Skin epidermis (tissue), 12 donors: Measurements from ENCODE around the gene PHPT1.

ENCODE experiments used
- H3K27ac ChIP-seq, 21 experiments: fragments of 200-600 bp; sonication (generic) in 11 of 21; one replicate each; pipeline ENCODE4 v1.5.0; 2020; ENCODE audit warnings: mild to moderate bottlenecking in 3 of 21, inconsistent platforms in 2 of 21, moderate library complexity in 2 of 21
- H3K4me3 ChIP-seq, 7 experiments: fragments of 200-600 bp; sonication (generic) in 2 of 7; one replicate each; pipeline ENCODE4 v1.5.0; 2020; ENCODE audit warnings: inconsistent platforms in 2 of 7, mild to moderate bottlenecking in 2 of 7, moderate library complexity in 1 of 7

The PHPT1 gene

DNA sequence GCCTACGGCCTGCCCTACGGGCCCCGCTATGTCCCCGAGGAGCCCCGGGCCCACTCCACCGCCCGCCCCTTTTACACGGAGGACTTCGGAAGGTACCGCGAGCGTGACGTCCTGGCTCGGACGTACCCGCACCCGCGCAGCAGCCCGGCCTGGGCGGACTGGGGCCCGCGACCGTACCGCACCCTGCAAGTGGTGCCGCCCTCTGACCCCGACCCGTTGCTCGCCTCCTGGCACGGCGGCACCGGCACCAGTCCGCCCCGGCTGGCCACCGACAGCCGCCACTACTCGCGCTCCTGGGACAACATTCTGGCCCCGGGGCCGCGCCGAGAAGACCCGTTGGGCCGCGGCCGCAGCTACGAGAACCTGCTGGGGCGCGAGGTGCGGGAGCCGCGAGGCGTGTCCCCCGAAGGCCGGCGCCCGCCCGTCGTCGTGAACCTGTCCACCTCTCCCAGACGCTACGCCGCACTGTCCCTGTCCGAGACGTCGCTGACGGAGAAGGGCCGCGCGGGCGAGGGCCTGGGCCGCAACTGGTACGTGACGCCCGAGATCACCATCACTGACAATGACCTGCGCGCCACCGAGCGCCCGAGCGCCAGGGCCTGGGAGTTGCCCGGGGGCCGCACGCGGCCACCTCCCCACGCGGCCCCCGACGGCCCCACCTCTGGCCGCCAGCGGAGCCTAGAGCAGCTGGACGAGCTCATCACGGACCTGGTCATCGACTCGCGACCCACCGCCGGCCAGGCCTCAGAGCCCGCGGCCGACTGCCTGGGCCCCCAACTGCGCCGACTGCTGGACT lies 3.5 kb upstream of the PHPT1 start:
- peak overlapping the region in 1 of 7 experiments; percentile 7 for H3K4me3 ChIP-seq

GRCh38 chr9:136846376-136847087 lies 2.7 kb upstream of the PHPT1 start:
- Histone ChIP-seq H3K27ac (peak overlapping the region in 2 of 21 experiments; percentile 42 to 47), H3K4me3 (peak overlapping the region in 6 of 7 experiments; percentile 35 to 80 (median 64))

More for the DNA sequence above, 3.5 kb upstream of the PHPT1 start:
- H3K27ac ChIP-seq = no peak overlapping the region

GRCh38 chr9:136847088-136847825 lies 2.0 kb upstream of the PHPT1 start:
- peak overlapping the region; percentile 35 to 80 (median 64) for H3K4me3 ChIP-seq
- peak overlapping the region in 18 of 21 experiments; percentile 45 to 93 (median 85) for H3K27ac ChIP-seq

DNA sequence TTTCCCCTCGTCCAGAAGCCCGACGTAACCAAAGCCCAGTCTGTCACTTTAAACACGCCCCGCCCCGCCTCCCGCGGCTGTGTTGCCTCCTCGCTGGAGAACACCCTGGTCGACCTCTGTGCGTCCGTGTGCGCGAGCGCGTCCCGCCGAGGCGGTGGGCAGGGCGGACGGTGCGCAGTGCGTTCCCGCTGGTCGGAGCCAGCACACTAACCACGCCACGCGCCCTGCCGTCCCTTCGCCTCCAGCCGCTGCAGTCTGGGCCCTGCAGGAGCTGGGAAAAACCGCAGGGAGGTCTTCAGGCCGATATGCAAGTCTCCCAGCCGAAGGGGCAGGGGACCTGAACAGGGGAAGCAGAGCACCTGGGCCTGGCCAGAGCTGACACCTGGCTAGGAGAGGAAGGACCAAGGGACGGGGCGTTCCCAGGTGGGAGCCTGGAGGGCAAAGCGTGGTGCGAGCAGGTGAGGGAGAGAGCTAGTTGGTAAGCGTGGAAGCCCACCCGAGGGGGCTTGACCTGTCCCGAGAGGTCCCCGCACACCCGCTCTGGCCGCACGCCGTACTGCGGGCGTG lies 1.3 kb upstream of the PHPT1 start:
- H3K4me3 ChIP-seq = peak overlapping the region; percentile 35 to 80 (median 64)
- peak overlapping the region in 20 of 21 experiments; percentile 73 to 93 (median 86) for H3K27ac ChIP-seq

DNA sequence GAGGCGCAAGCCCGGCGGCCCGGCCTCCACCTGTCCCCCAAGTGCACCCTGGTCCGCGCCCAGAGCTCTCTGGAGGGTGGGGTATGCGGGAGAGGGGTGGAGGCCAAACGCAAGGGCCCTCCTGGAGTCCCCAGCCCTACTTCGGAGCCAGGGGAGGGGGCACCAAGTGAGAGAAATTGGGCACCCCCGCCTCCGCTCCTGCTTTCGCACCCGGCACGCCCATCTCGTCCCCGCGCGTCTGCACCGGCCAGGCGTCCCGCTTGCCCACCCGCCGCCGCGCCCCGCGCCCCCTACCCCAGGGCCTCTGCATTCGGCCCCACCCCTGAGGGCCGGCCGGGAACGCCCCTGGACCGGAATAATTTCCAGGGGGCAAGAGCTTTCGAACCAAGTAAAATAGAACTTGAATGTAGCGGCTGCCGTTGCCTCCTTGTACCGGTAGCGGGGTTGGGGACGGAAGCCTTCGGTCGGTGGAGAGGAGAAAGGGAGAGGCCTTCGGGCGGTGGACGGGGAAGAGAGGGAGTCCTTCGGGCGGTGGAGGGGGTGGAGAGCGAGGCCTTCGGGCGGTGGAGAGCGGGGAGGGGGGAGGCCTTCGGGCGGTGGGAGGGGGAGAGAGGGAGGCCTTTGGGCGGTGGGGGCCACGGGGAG lies 694 bp upstream of the PHPT1 start:
- peak overlapping the region; percentile 57 to 93 (median 85) for H3K27ac ChIP-seq

DNA sequence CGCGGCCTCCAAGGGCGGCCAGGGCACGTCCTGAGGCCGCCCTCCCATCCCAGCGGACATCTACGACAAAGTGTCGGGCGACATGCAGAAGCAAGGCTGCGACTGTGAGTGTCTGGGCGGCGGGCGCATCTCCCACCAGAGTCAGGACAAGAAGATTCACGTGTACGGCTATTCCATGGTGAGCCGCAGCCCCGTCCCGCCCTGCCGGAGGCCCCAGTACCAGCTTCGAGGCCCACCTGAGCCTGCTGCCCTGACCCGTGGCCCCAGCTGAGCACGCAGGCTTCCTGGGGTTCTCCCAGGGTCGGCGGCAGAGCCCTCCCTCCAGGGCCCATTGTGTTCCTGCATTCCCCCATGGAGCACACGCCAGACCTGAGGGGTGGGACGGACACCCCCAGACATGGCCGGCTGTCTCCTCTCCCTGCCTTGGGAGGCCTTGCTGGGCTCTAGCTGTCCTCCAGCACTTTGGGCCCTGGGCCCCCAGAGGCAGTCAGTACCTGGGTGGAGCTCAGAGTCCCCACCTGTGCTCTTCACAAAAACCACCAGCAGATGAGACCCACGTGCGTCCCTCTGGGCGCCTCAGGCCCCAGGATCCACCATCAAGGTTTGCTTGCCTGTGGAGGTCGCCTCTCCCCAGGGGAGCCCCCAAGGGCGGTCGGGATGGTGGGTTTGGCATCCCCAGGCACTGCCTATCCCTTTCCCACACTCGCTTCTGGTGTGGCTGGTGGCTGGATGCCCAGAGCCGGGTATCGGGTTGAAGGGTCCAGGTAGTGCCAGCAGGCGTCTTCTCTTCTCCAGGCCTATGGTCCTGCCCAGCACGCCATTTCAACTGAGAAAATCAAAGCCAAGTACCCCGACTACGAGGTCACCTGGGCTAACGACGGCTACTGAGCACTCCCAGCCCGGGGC lies 1.0 kb downstream of the PHPT1 start:
- peak overlapping the region; percentile 35 to 80 (median 64) for H3K4me3 ChIP-seq
- peak overlapping the region in 20 of 21 experiments; percentile 72 to 93 (median 86) for H3K27ac ChIP-seq

More for the DNA sequence above, 694 bp upstream of the PHPT1 start:
- H3K4me3 ChIP-seq = peak overlapping the region; percentile 35 to 80 (median 64)

DNA sequence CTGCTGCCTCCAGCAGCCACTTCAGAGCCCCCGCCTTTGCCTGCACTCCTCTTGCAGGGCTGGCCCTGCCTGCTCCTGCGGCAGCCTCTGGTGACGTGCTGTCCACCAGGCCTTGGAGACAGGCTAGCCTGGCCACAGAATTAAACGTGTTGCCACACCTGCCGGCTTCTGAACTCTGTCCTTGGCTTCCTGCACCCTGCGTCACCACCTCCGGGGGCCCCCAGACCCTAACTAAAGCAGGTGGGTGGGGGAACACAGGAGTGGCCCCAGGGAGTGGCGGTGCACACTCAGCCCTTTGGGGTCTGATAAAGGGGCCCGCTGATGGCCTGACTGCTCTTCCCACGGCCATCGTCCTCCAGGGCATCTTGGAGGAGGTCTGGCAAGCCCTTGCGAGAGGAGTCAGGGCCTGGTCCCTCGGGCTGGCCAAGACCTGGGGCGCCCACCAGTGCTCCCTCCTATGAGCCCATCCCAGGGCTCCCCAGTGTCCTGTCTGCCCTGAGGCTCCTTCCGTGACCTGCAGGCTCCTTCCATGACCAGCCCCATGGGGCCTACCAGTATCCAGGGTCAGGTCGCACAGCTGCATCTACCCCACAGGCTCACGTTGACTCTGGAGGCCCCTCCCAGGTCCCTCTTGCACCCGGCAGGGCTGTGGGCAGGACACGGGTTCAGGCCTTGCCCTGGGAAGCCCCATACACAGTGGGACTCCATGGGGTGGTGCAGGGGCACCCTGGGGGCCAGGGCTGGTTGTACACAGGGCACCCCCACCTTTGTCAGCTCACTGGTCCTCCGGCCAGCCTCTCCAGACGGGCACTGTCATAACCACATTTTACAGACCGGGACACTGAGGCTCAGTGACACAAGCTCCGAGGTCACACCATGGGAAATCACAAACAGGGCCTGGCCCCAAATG lies 1.9 kb downstream of the PHPT1 start:
- peak overlapping the region in 1 of 21 experiments; percentile 72 for H3K27ac ChIP-seq
- H3K4me3 ChIP-seq = no peak overlapping the region

DNA sequence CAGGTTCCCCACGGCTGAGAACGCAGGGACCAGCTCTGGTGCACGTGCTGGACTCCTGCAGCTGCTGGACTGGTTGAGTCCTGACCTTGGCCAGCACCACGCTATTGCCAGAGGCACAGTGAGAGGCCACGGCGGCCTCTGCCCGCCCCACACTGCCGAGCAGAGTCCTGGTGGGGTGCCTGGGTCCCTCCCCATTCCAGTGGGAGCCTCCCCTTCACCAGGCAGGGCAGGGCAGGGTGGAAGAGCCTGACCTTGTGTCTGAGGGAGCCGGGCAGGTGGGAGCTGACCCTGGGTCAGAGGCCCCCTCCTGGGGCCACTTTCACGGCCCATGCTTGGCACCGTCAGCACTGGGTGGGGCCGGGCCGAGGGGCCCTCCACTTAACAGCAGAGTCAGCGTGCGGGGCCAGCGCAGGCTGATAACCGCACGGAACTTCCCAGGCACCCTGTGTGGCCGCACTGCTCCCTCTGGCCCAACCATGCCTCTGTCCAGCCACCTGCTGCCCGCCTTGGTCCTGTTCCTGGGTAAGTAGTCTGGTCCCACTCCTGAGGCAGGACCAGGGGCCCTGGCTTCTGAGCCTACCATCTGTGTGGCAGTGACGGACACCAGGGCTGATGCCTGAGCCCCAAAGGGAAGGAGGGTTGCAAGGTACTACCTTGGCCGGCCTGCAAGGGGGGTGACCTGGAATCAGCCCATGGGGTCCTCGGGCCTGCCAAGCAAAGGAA lies 2.9 kb downstream of the PHPT1 start, which contains the start of gene MAMDC4:
Gene MAMDC4 (plus strand): TSS at position 406 of the 723 bp plus-strand sequence. CDS start 71 bp downstream, at position 477.
- H3K27ac ChIP-seq = peak within 1 kb of the TSS in 1 of 21 experiments; percentile 3
- no peak within 1 kb of the TSS for H3K4me3 ChIP-seq

DNA sequence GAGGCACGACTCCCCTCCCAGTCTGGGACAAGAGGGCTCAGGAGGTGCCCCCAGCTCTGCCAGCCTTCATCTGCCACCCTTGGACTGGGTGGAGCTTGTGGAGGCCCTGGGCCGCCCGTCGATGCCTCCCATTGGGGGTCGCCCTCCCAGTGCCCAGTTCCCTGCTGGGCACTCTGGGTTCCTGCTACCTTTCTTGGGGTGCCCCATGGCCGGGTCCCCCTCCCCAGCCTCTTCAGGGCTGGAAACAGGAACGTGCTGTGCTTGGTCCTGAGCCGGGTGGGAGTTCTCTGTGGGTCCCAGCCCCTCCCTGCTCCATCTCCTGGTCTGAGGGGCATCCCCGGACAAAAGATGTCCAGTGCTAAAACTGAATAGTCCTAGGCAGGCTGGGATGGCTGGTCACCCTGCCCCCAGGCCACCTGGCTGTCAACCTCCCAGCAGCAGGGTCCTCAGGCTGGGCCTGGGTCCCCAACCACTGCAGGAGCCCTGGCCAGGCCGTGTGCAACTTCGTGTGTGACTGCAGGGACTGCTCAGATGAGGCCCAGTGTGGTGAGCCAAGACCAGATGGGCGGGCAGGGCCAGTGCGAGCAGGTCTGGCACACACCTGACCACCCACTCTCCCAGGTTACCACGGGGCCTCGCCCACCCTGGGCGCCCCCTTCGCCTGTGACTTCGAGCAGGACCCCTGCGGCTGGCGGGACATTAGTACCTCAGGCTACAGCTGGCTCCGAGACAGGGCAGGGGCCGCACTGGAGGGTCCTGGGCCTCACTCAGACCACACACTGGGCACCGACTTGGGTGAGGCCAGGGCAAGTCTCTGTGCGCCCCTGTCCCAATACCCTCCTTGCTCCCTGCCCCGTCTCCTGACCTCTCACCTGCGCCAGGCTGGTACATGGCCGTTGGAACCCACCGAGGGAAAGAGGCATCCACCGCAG lies 3.7 kb downstream of the PHPT1 start:
- Histone ChIP-seq H3K4me3 (no peak overlapping the region), H3K27ac (no peak overlapping the region)

DNA sequence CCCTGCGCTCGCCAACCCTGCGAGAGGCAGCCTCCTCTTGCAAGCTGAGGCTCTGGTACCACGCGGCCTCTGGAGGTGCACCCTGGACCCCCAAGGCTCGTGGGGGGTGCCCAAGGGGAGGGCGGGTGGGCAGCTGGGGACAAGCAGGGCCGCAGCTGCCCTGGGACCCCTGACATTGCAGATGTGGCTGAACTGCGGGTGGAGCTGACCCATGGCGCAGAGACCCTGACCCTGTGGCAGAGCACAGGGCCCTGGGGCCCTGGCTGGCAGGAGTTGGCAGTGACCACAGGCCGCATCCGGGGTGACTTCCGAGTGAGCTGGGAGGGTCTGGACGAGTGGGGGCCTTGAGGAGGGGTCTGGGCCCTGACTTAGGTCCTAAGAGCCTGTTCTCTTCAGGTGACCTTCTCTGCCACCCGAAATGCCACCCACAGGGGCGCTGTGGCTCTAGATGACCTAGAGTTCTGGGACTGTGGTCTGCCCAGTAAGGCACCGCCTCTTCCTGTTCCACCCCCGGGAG lies 4.4 kb downstream of the PHPT1 start:
- Histone ChIP-seq H3K4me3 (no peak overlapping the region), H3K27ac (no peak overlapping the region)

DNA sequence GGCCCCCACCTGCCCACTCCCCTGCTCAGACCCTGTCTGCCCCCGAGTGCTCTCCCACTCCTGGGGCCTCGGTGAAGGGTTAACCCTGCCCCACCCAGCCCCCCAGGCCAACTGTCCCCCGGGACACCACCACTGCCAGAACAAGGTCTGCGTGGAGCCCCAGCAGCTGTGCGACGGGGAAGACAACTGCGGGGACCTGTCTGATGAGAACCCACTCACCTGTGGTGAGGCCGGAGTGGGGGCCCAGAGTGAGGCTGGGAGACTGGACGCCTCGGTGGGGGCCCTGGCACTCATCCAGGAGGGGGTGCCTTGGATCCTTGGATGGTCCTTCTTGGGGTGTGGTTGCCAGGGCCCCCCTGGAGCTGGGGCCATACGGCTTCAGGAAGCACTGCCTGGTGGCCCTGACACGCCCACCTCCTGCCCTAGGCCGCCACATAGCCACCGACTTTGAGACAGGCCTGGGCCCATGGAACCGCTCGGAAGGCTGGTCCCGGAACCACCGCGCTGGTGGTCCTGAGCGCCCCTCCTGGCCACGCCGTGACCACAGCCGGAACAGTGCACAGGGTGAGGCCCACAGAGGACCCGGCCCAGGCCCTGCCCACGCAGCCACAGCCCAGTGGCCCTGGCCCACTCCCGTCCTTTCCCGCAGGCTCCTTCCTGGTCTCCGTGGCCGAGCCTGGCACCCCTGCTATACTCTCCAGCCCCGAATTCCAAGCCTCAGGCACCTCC lies 5.1 kb downstream of the PHPT1 start:
- Histone ChIP-seq H3K27ac (peak overlapping the region in 1 of 21 experiments; percentile 2), H3K4me3 (no peak overlapping the region)

GRCh38 chr9:136854842-136855460 lies 5.7 kb downstream of the PHPT1 start:
- peak overlapping the region in 1 of 21 experiments; percentile 2 for H3K27ac ChIP-seq
- no peak overlapping the region for H3K4me3 ChIP-seq

DNA sequence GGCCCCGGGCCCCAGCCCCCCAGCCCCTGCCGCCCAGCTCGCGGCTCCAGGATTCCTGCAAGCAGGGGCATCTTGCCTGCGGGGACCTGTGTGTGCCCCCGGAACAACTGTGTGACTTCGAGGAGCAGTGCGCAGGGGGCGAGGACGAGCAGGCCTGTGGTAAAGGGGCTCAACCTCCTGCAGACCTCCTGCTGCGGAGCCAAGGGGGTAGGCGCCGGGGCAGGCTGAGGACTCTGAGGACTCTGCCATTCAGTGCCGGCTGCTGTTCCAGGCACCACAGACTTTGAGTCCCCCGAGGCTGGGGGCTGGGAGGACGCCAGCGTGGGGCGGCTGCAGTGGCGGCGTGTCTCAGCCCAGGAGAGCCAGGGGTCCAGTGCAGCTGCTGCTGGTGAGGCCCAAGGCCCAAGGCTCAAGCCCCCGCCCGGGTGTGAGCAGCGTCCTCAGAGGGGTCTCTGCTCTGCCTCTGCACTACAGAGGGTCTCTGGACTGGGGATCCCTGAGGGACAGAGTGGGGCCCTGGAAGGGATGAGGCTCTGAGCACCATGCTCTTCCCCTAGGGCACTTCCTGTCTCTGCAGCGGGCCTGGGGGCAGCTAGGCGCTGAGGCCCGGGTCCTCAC lies 6.4 kb downstream of the PHPT1 start:
- Histone ChIP-seq H3K4me3 (no peak overlapping the region), H3K27ac (no peak overlapping the region)

GRCh38 chr9:136856079-136856476 lies 6.9 kb downstream of the PHPT1 start:
- no peak overlapping the region for H3K27ac ChIP-seq
- no peak overlapping the region for H3K4me3 ChIP-seq
